HepG2 (cell line): ENCODE data around the gene PSMC3IP. TPM values are rescaled to one million over a fixed set of nuclear protein-coding genes. Genes with fewer than 3 reads are reported as not detected.

Experiments
- AGO2 ChIP-seq: fragments of 200-400 bp; formaldehyde crosslinking; optimal IDR thresholded peaks from 2 replicates; pipeline ENCODE3; 2017; ENCODE audit warnings: mild to moderate bottlenecking, low read depth, low read length, moderate library complexity
- CEBPZ ChIP-seq: IDR thresholded peaks from 2 replicates; pipeline ENCODE4 v1.6.1; 2012; ENCODE audit warnings: low read length, improper control_type of control experiment
- FOXA1 ChIP-seq, 2 experiments: fragments of 450-650 bp in 1 of 2; sonication (generic) in 1 of 2; formaldehyde crosslinking in 1 of 2; IDR thresholded peaks; 2 replicates each; pipeline versions ENCODE4 v1.4.0 to v1.6.1; 2016 to 2020; ENCODE audit warnings: missing genetic modification reagents in 1 of 2
- HNF1B ChIP-seq: sonication (generic); formaldehyde crosslinking; IDR thresholded peaks from 2 replicates; pipeline ENCODE4 v1.5.1; 2020; ENCODE audit warnings: mild to moderate bottlenecking, moderate library complexity, missing genetic modification reagents
- ISX ChIP-seq: sonication (generic); formaldehyde crosslinking; conservative IDR thresholded peaks from 2 replicates; pipeline ENCODE4 v1.5.0; 2020; ENCODE audit warnings: missing genetic modification reagents
- JUN ChIP-seq: sonication (generic); formaldehyde crosslinking; IDR thresholded peaks from 2 replicates; pipeline ENCODE4 v1.4.0; 2020; ENCODE audit warnings: mild to moderate bottlenecking, missing genetic modification reagents
- MIXL1 ChIP-seq: IDR thresholded peaks from 2 replicates; pipeline ENCODE4 v1.6.1; 2016
- PITX1 ChIP-seq: sonication (generic); formaldehyde crosslinking; IDR thresholded peaks from 2 replicates; pipeline ENCODE4 v1.5.1; 2020; ENCODE audit warnings: mild to moderate bottlenecking, missing genetic modification reagents
- RAD51 ChIP-seq: fragments of 450-650 bp; IDR thresholded peaks from 2 replicates; pipeline ENCODE4 v1.6.1; 2016; ENCODE audit warnings: borderline replicate concordance
- SMAD1 ChIP-seq: sonication (generic); formaldehyde crosslinking; IDR thresholded peaks from 2 replicates; pipeline ENCODE4 v1.4.0; 2020; ENCODE audit warnings: missing genetic modification reagents, low read depth, mild to moderate bottlenecking, borderline replicate concordance
- SNAPC4 ChIP-seq: sonication (generic); formaldehyde crosslinking; IDR thresholded peaks from 2 replicates; pipeline ENCODE4 v1.4.0; 2020; ENCODE audit warnings: mild to moderate bottlenecking, missing genetic modification reagents
- TARDBP ChIP-seq: sonication (generic); formaldehyde crosslinking; IDR thresholded peaks from 2 replicates; pipeline ENCODE4 v1.8.0; 2022; ENCODE audit warnings: mild to moderate bottlenecking, missing genetic modification reagents
- TCF7L2 ChIP-seq: IDR thresholded peaks from 2 replicates; pipeline ENCODE4 v1.6.1; 2011; ENCODE audit warnings: mild to moderate bottlenecking, low read depth, low read length, moderate library complexity
- TOPORS ChIP-seq: sonication (generic); formaldehyde crosslinking; IDR thresholded peaks from 2 replicates; pipeline ENCODE4 v1.8.0; 2023; ENCODE audit warnings: mild to moderate bottlenecking, missing genetic modification reagents
- ZNF10 ChIP-seq: sonication (generic); formaldehyde crosslinking; IDR thresholded peaks from 2 replicates; pipeline ENCODE4 v1.4.0; 2020; ENCODE audit warnings: mild to moderate bottlenecking, low read depth, missing genetic modification reagents, borderline replicate concordance
- ZNF160 ChIP-seq: sonication (generic); formaldehyde crosslinking; IDR thresholded peaks from 2 replicates; pipeline ENCODE4 v1.8.0; 2022; ENCODE audit warnings: mild to moderate bottlenecking, inconsistent platforms, missing genetic modification reagents
- ZNF441 ChIP-seq: sonication (generic); formaldehyde crosslinking; IDR thresholded peaks from 2 replicates; pipeline ENCODE4 v1.7.0; 2021; ENCODE audit warnings: missing genetic modification reagents, borderline replicate concordance
- ZNF614 ChIP-seq: IDR thresholded peaks from 2 replicates; pipeline ENCODE4 v1.6.1; 2018; ENCODE audit warnings: missing biosample characterization, missing genetic modification reagents, inconsistent platforms, borderline replicate concordance
- ZNF720 ChIP-seq: sonication (generic); formaldehyde crosslinking; IDR thresholded peaks from 2 replicates; pipeline ENCODE4 v1.4.0; 2020; ENCODE audit warnings: missing genetic modification reagents
- ZNF83 ChIP-seq: sonication (generic); formaldehyde crosslinking; IDR thresholded peaks from 2 replicates; pipeline ENCODE4 v1.4.0; 2020; ENCODE audit warnings: missing genetic modification reagents, mild to moderate bottlenecking, borderline replicate concordance
- polyA plus RNA-seq, 8 experiments: library from polyadenylated mRNA; depleted of rRNA in 3 of 8; stranded (reverse) in 7 of 8; unstranded in 1 of 8; fragments of >200 nt; fragmentation: Illumina TruSeq in 4 of 8; extraction: Trizol in 4 of 8; gene quantifications; 2 replicates each; pipeline versions ENCODE4 v1.2.1 to v1.2.3, GENCODE V29; 2011 to 2016; ENCODE audit warnings: low read depth in 4 of 8, missing spikeins in 1 of 8, mixed read lengths in 1 of 8; ENCODE audit not compliant: insufficient read depth in 1 of 8
- total RNA-seq, 5 experiments: library from RNA; depleted of rRNA; stranded (reverse); fragments of >200 nt; fragmentation: Illumina TruSeq; extraction: Trizol; gene quantifications; 2 replicates each; pipeline ENCODE4 v1.2.3, GENCODE V29; 2016; ENCODE audit warnings: low read depth in 1 of 5

PSMC3IP gene
- total and polyA plus RNA-seq, 2 of the 13 experiments (the other 11 are each of a cell fraction or from before 2014, with no cell fraction given): 6.5 to 22.4 TPM

GRCh38 chr17:42541041-42541833 lies 36.3 kb downstream of the PSMC3IP start (continued):
- TF ChIP-seq AGO2: no peak
- peak; percentile 64; the same call in 1 of the 2 replicates for TF ChIP-seq SNAPC4 (CRISPR knock-in tag)
- TF ChIP-seq CEBPZ: no peak
- TF ChIP-seq TCF7L2: no peak
- peak; percentile 91 for TF ChIP-seq JUN (CRISPR knock-in tag)
- no peak for TF ChIP-seq FOXA1 (IDR thresholded peaks at IDR 0.05)
- TF ChIP-seq FOXA1 (CRISPR knock-in tag; IDR thresholded peaks at IDR 0.05): peak; percentile 67
- no peak for TF ChIP-seq ZNF83
- TF ChIP-seq MIXL1: peak; percentile 89
- TF ChIP-seq ZNF441 (CRISPR knock-in tag): peak; percentile 94
- TF ChIP-seq HNF1B (CRISPR knock-in tag): no peak; the same call in 1 of the 2 replicates
- TF ChIP-seq TARDBP: peak; percentile 36; the same call in 1 of the 2 replicates
- no peak for TF ChIP-seq ZNF720 (CRISPR knock-in tag)
- no peak for TF ChIP-seq RAD51
- TF ChIP-seq ISX (CRISPR knock-in tag): no peak
- no peak; the same call in 1 of the 2 replicates for TF ChIP-seq ZNF160 (CRISPR knock-in tag)
- TF ChIP-seq ZNF10 (CRISPR knock-in tag): no peak
- TF ChIP-seq TOPORS (CRISPR knock-in tag): no peak
- TF ChIP-seq PITX1: peak; percentile 74; the same call in 1 of the 2 replicates
- TF ChIP-seq SMAD1 (CRISPR knock-in tag): no peak; the same call in 1 of the 2 replicates
- TF ChIP-seq ZNF614: peak; percentile 93
